ENCODE measurements around the gene TMPRSS3. TPM values are rescaled to one million over a fixed set of nuclear protein-coding genes. Genes with fewer than 3 reads are reported as not detected.
A peak's percentile ranks its signal among the peaks of the same experiment; 100 is the strongest.

Gene TMPRSS3
- total RNA-seq, 5 donors from 2014 or later (not counting 1 experiment from before 2014, with no cell fraction given): 1.2 to 2.4 (median 1.7) TPM

DNA sequence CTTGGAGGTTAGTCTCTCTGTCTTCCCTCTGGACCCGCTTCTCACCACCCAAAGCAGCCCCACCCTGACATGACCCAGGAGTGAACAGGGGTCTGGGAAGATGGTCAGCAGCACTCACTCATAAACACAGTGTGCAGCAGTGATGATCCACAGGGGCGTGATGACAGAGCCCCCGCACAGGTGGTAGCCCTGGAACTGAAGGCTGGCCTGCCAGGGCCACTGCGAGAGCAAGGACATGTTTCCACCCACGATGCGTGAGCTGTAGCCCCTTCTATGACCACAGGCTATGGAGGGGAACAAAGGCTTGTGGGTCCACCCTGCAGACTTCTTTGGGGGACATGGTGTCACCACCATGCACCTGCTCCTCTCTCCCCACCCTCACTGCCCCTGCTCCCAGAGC, 12.9 kb downstream of the TMPRSS3 start:
- Mint-ChIP-seq H3K27me3 (no peaks in the 10 kb centered on the region), H3K36me3 (peaks cover 8% of the 10 kb centered on the region), H3K9me3 (peaks cover 4 to 13% (median 8%) of the 10 kb centered on the region in 3 donors), H3K4me3 (no peak overlapping the region), H3K4me1 (peaks cover 11 to 39% (median 36%) of the 10 kb centered on the region in 3 donors), H3K27ac (no peak overlapping the region)
- Histone ChIP-seq H3K4me3 (ENCODE audit: control insufficient read depth in 1 of 2, extremely low read depth in 1 of 2, low read length in 1 of 2) (no peak overlapping the region), H3K9me3 (no peaks in the 10 kb centered on the region), H3K36me3 (ENCODE audit: control insufficient read depth in 2 of 2, extremely low read depth in 1 of 2, insufficient read depth in 1 of 2, low read length in 1 of 2) (no peaks in the 10 kb centered on the region), H3K27me3 (replicated peaks in 1 of 2; ENCODE audit: control insufficient read depth in 2 of 2, extremely low read depth in 1 of 2, insufficient read depth in 2 of 2, low read length in 1 of 2) (peaks cover 0 to 4% of the 10 kb centered on the region in 2 experiments), H3K4me1 (ENCODE audit: control insufficient read depth in 1 of 2, extremely low read depth in 1 of 2, insufficient read depth in 2 of 2, low read length in 2 of 2) (peaks cover 17 to 20% of the 10 kb centered on the region in 2 experiments), H3K27ac (ENCODE audit: low read length) (no peak overlapping the region)
- ChIA-PET POLR2A (no interaction called here), CTCF (interaction anchor here in 1 of 2 donors (1.1 kb wide), 1 partner anchor 12 kb away, joined by 15 read pairs; no protein-coding TSS in a partner anchor)
- 95% methylated on average over 6 of the region's 6 CpGs for WGBS (ENCODE audit: insufficient coverage)
- ATAC-seq (replicated peaks in 1 of 4) (no peak), DNase-seq (no peak)

DNA sequence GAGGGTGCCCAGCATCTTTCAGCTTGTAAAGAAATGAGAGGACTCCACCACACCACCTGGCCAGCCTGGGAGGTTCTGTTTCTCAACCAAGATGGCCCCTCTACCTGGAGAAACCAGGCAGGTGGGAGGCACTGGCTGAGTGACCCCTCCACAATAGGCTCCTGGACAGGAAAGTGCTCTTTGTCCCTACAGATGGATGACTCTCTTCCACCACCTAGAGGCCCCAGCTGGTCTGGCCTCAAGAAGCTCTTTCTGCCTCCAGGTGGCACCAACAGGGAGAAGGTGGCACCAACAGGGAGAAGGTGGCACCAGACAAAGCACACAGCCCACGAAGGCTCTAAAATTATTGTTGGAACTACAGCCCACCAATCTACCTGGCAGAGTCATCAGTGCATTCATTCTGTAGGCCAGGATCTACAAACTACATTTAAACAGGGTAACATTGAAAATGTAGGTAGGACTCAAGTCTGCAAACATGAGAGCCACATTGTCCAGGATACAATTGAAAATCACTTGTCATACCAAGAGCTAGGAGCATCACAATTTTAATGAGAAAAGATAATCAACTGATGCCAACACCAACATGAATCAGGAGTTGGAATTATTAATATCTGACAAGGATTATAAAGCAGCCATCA, 14.4 kb downstream of the TMPRSS3 start:
- no CpG with 5 or more reads among the region's 1 CpG for WGBS (ENCODE audit: insufficient coverage)
- peak; percentile 43 to 78 (median 65) for ATAC-seq (replicated peaks in 1 of 4)
- Mint-ChIP-seq H3K9me3 (peaks cover 4 to 13% (median 8%) of the 10 kb centered on the region in 3 donors), H3K36me3 (peaks cover 8% of the 10 kb centered on the region), H3K27me3 (no peaks in the 10 kb centered on the region), H3K4me1 (peaks cover 7 to 28% (median 22%) of the 10 kb centered on the region in 3 donors), H3K4me3 (no peak overlapping the region), H3K27ac (peak overlapping the region in 1 of 2 donors; percentile 36)
- no peak overlapping the region for H3K27ac ChIP-seq (ENCODE audit: low read length)
- no peak overlapping the region for H3K4me3 ChIP-seq (ENCODE audit: control insufficient read depth in 1 of 2, extremely low read depth in 1 of 2, low read length in 1 of 2)
- ChIA-PET POLR2A (no interaction called here), CTCF (interaction anchor here (0.6 to 1.9 kb wide), 3 partner anchors 14 to 23 kb away, joined by 7 to 15 read pairs (median 10); partner anchors contain the start of gene UBASH3A (in 1 of the 2))
- H3K36me3 ChIP-seq (ENCODE audit: control insufficient read depth in 2 of 2, extremely low read depth in 1 of 2, insufficient read depth in 1 of 2, low read length in 1 of 2): no peaks in the 10 kb centered on the region
- peaks cover 0 to 5% of the 10 kb centered on the region in 2 experiments for H3K27me3 ChIP-seq (replicated peaks in 1 of 2; ENCODE audit: control insufficient read depth in 2 of 2, extremely low read depth in 1 of 2, insufficient read depth in 2 of 2, low read length in 1 of 2)
- H3K9me3 ChIP-seq: no peaks in the 10 kb centered on the region
- peak in 22 of 35 experiments; percentile 14 to 62 (median 41) for DNase-seq
- peaks cover 14 to 20% of the 10 kb centered on the region in 2 experiments for H3K4me1 ChIP-seq (ENCODE audit: control insufficient read depth in 1 of 2, extremely low read depth in 1 of 2, insufficient read depth in 2 of 2, low read length in 2 of 2)

- H3K4me1 Mint-ChIP-seq: peaks cover 6 to 16% (median 14%) of the 10 kb centered on the region in 3 donors
- CTCF ChIA-PET: no interaction called here
- DNase-seq: no peak
Measured at GRCh38 chr21:42379426-42380215, 16.2 kb downstream of the TMPRSS3 start.

DNA sequence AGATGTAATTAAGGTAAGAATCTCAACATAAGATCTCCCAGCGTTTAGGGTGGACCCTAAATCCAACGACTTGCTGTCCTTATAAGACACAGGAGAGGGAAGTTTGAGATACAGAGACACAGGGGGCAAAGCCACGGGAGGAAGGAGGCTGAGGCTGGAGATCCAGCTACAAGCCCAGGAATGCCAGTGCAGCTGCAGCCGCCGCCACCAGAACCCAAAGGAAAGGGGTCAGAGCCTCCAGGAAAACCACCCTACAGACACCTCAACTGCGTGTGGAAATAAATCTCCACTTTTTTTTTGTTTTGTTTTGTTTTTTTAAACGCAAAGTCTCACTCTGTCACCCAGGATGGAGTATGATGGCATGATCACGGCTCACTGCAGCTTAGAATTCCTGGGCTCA, 17.4 kb downstream of the TMPRSS3 start:
- CTCF ChIA-PET: no interaction called here
- no peak overlapping the region for H3K4me3 ChIP-seq (ENCODE audit: control insufficient read depth in 1 of 2, extremely low read depth in 1 of 2, low read length in 1 of 2)
- DNase-seq: no peak
- Mint-ChIP-seq H3K27me3 (peaks cover 0 to 2% of the 10 kb centered on the region in 2 donors), H3K4me3 (no peak overlapping the region), H3K27ac (no peak overlapping the region), H3K4me1 (peaks cover 10 to 13% (median 11%) of the 10 kb centered on the region in 3 donors), H3K36me3 (peaks cover 8% of the 10 kb centered on the region), H3K9me3 (peaks cover 4 to 13% (median 8%) of the 10 kb centered on the region in 3 donors)
- no peak for ATAC-seq (replicated peaks in 1 of 4)
- no peaks in the 10 kb centered on the region for H3K9me3 ChIP-seq
- POLR2A ChIA-PET: no interaction called here
- peaks cover 3 to 4% of the 10 kb centered on the region in 2 experiments for H3K4me1 ChIP-seq (ENCODE audit: control insufficient read depth in 1 of 2, extremely low read depth in 1 of 2, insufficient read depth in 2 of 2, low read length in 2 of 2)
- no peaks in the 10 kb centered on the region for H3K36me3 ChIP-seq (ENCODE audit: control insufficient read depth in 2 of 2, extremely low read depth in 1 of 2, insufficient read depth in 1 of 2, low read length in 1 of 2)
- 100% methylated on average over 1 of the region's 8 CpGs for WGBS (ENCODE audit: insufficient coverage)
- no peak overlapping the region for H3K27ac ChIP-seq (ENCODE audit: low read length)
- peaks cover 0 to 25% of the 10 kb centered on the region in 2 experiments for H3K27me3 ChIP-seq (replicated peaks in 1 of 2; ENCODE audit: control insufficient read depth in 2 of 2, extremely low read depth in 1 of 2, insufficient read depth in 2 of 2, low read length in 1 of 2)

More at GRCh38 chr21:42379426-42380215, 16.2 kb downstream of the TMPRSS3 start:
- Mint-ChIP-seq H3K27ac (no peak overlapping the region), H3K27me3 (peaks cover 0 to 2% of the 10 kb centered on the region in 2 donors), H3K4me3 (no peak overlapping the region), H3K36me3 (peaks cover 8% of the 10 kb centered on the region), H3K9me3 (peaks cover 4 to 13% (median 8%) of the 10 kb centered on the region in 3 donors)
- H3K4me1 ChIP-seq (ENCODE audit: control insufficient read depth in 1 of 2, extremely low read depth in 1 of 2, insufficient read depth in 2 of 2, low read length in 2 of 2): peaks cover 4 to 12% of the 10 kb centered on the region in 2 experiments
- POLR2A ChIA-PET: no interaction called here
- no peaks in the 10 kb centered on the region for H3K9me3 ChIP-seq
- WGBS (ENCODE audit: insufficient coverage): 82% methylated on average over 14 of the region's 17 CpGs
- ATAC-seq (replicated peaks in 1 of 4): no peak
- H3K36me3 ChIP-seq (ENCODE audit: control insufficient read depth in 2 of 2, extremely low read depth in 1 of 2, insufficient read depth in 1 of 2, low read length in 1 of 2): no peaks in the 10 kb centered on the region
- no peak overlapping the region for H3K27ac ChIP-seq (ENCODE audit: low read length)
- no peak overlapping the region for H3K4me3 ChIP-seq (ENCODE audit: control insufficient read depth in 1 of 2, extremely low read depth in 1 of 2, low read length in 1 of 2)
- H3K27me3 ChIP-seq (replicated peaks in 1 of 2; ENCODE audit: control insufficient read depth in 2 of 2, extremely low read depth in 1 of 2, insufficient read depth in 2 of 2, low read length in 1 of 2): peaks cover 0 to 18% of the 10 kb centered on the region in 2 experiments

DNA sequence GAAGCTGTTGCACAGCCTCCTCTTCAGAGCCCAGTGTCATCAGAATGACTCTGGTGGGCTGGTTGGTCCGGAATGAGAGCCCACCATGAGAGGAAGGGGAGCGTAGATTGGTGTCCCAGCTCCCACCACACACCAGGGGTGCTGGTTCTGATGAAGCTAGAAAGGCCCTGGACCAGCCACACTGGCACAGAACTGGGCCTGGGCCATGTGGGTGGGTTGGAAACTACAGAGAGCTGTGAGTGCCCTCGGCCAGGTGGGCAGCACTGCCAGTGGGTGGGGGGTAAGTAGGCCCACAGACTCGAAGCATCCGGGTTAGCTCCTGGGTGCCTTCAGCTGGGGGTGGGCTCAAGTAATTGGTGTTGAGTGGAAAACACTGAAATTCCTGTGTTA, 17.9 kb downstream of the TMPRSS3 start:
- WGBS (ENCODE audit: insufficient coverage): 44% methylated on average over 3 of the region's 5 CpGs
- CTCF ChIA-PET: no interaction called here
- no peak overlapping the region for H3K27ac Mint-ChIP-seq

DNA sequence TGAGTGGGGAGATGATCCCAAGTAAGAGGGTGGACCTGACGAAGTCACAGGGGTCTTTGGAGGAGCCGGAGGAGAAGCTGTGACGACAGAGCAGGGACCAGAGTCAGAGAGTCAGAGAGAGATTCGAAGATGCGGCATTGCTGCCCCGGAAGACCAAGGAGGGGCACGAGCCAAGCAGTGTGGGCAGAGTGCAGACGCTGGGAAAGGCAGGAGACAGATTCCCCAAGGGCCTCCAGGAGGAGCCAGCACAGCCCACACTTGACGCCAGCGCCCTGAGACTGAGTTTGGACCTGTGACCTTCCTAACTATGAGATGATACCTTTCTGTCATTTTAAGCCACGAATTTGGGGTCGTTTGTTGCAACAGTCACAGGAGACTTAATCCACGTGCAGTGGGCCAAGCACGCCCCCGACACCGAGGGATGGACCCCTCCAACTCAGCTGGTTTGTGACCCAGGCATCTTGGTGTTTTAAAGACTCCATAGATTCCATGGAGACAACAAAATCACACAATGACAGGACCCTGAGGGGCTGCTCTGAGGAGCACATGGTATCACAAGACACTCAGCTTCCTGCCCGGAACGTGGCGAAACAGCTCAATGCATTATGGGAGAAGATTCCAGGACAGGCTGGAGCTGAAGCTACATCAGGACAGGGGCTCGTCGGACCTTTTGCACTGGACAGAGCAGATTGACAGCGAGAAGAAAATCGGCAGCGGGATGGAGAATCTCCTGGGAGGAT, 18.5 kb downstream of the TMPRSS3 start:
- H3K4me1 Mint-ChIP-seq: peaks cover 13 to 18% (median 16%) of the 10 kb centered on the region in 3 donors
- Histone ChIP-seq H3K27me3 (replicated peaks in 1 of 2; ENCODE audit: control insufficient read depth in 2 of 2, extremely low read depth in 1 of 2, insufficient read depth in 2 of 2, low read length in 1 of 2) (peaks cover 0 to 25% of the 10 kb centered on the region in 2 experiments), H3K27ac (ENCODE audit: low read length) (no peak overlapping the region), H3K4me1 (ENCODE audit: control insufficient read depth in 1 of 2, extremely low read depth in 1 of 2, insufficient read depth in 2 of 2, low read length in 2 of 2) (peaks cover 5 to 8% of the 10 kb centered on the region in 2 experiments), H3K4me3 (ENCODE audit: control insufficient read depth in 1 of 2, extremely low read depth in 1 of 2, low read length in 1 of 2) (no peak overlapping the region), H3K36me3 (ENCODE audit: control insufficient read depth in 2 of 2, extremely low read depth in 1 of 2, insufficient read depth in 1 of 2, low read length in 1 of 2) (no peaks in the 10 kb centered on the region), H3K9me3 (no peaks in the 10 kb centered on the region)
- H3K9me3 Mint-ChIP-seq: peaks cover 4 to 10% (median 5%) of the 10 kb centered on the region in 3 donors
- ATAC-seq (replicated peaks in 1 of 4) (no peak), DNase-seq (no peak)
- peaks cover 0 to 2% of the 10 kb centered on the region in 2 donors for H3K27me3 Mint-ChIP-seq
- ChIA-PET POLR2A (no interaction called here), CTCF (no interaction called here)
- no peak overlapping the region for H3K27ac Mint-ChIP-seq
- WGBS (ENCODE audit: insufficient coverage): 88% methylated on average over 21 of the region's 24 CpGs
- peaks cover 8% of the 10 kb centered on the region for H3K36me3 Mint-ChIP-seq
- no peak overlapping the region for H3K4me3 Mint-ChIP-seq

More for the DNA sequence above, 17.9 kb downstream of the TMPRSS3 start:
- Histone ChIP-seq H3K36me3 (ENCODE audit: control insufficient read depth in 2 of 2, extremely low read depth in 1 of 2, insufficient read depth in 1 of 2, low read length in 1 of 2) (no peaks in the 10 kb centered on the region), H3K9me3 (no peaks in the 10 kb centered on the region), H3K27ac (ENCODE audit: low read length) (no peak overlapping the region), H3K4me1 (ENCODE audit: control insufficient read depth in 1 of 2, extremely low read depth in 1 of 2, insufficient read depth in 2 of 2, low read length in 2 of 2) (peaks cover 3 to 8% of the 10 kb centered on the region in 2 experiments), H3K27me3 (replicated peaks in 1 of 2; ENCODE audit: control insufficient read depth in 2 of 2, extremely low read depth in 1 of 2, insufficient read depth in 2 of 2, low read length in 1 of 2) (peaks cover 0 to 26% of the 10 kb centered on the region in 2 experiments), H3K4me3 (ENCODE audit: control insufficient read depth in 1 of 2, extremely low read depth in 1 of 2, low read length in 1 of 2) (no peak overlapping the region)
- ATAC-seq (replicated peaks in 1 of 4) (no peak), DNase-seq (no peak)
- Mint-ChIP-seq H3K9me3 (peaks cover 4 to 13% (median 8%) of the 10 kb centered on the region in 3 donors), H3K4me3 (no peak overlapping the region), H3K4me1 (peaks cover 15 to 18% (median 15%) of the 10 kb centered on the region in 3 donors), H3K27me3 (peaks cover 0 to 2% of the 10 kb centered on the region in 2 donors), H3K36me3 (peaks cover 8% of the 10 kb centered on the region)
- POLR2A ChIA-PET: no interaction called here
